Peyer's patch (tissue), 4 donors: ENCODE measurements around the gene HIGD1C. TPM values are rescaled to one million over a fixed set of nuclear protein-coding genes. Genes with fewer than 3 reads are reported as not detected.

Source experiments
- DNase-seq, 3 donors: peaks; one replicate each; pipeline ENCODE4 v3.0.0-alpha.2; 2017 to 2019
- H3K27ac ChIP-seq, 4 donors: fragments of 200-600 bp; sonication (generic); one replicate each; pipeline ENCODE4 v1.5.1; 2016 to 2019
- H3K27me3 ChIP-seq, 2 donors: fragments of 200-600 bp; sonication (generic); one replicate each; pipeline ENCODE4 v1.5.1; 2019
- H3K36me3 ChIP-seq, 3 donors: fragments of 200-600 bp; sonication (generic); one replicate each; pipeline ENCODE4 v1.5.1; 2016 to 2019
- H3K4me1 ChIP-seq, 4 donors: fragments of 200-600 bp; sonication (generic); one replicate each; pipeline ENCODE4 v1.5.1; 2016 to 2019
- H3K4me3 ChIP-seq, 4 donors: fragments of 200-600 bp; sonication (generic); 1 replicate in 3 of 4; 2 replicates in 1 of 4; pipeline ENCODE4 v1.5.1; 2016 to 2019; ENCODE audit warnings: mild to moderate bottlenecking in 1 of 4
- H3K9me3 ChIP-seq, 4 donors: fragments of 200-600 bp; sonication (generic); one replicate each; pipeline ENCODE4 v1.5.1; 2016 to 2019; ENCODE audit warnings: mild to moderate bottlenecking in 1 of 4
- CTCF ChIP-seq, 6 experiments: fragments of 450-650 bp in 4 of 6; fragments of 200-600 bp in 2 of 6; sonication (generic) in 1 of 6; IDR thresholded peaks; one replicate each; pipeline ENCODE4 v1.5.1; 2017 to 2019; ENCODE audit warnings: antibody characterized with exemption in 6 of 6, mild to moderate bottlenecking in 3 of 6, moderate library complexity in 1 of 6
- POLR2A ChIP-seq, 2 donors: fragments of 450-650 bp; IDR thresholded peaks; one replicate each; pipeline ENCODE4 v1.5.1; 2017; ENCODE audit warnings: antibody characterized with exemption in 2 of 2, mild to moderate bottlenecking in 2 of 2, moderate library complexity in 2 of 2
- total RNA-seq, 4 donors: library from RNA; depleted of rRNA; stranded (reverse); fragments of >200 nt; gene quantifications; one replicate each; pipeline ENCODE4 v1.1.0, GENCODE V29; 2016

The HIGD1C gene
- total RNA-seq, 4 donors from 2014 or later: not detected

GRCh38 chr12:50992819-50993218 lies 40.5 kb downstream of the HIGD1C start:
- no peaks in the 10 kb centered on the region for H3K9me3 ChIP-seq
- TF ChIP-seq CTCF (IDR thresholded peaks at IDR 0.05): no peak
- TF ChIP-seq POLR2A (IDR thresholded peaks at IDR 0.05): no peak
- peaks cover 0 to 89% (median 0%) of the 10 kb centered on the region in 3 donors for H3K36me3 ChIP-seq
- no peaks in the 10 kb centered on the region for H3K27me3 ChIP-seq
- DNase-seq: no peak
- no peak overlapping the region for H3K4me3 ChIP-seq
- H3K4me1 ChIP-seq: no peaks in the 10 kb centered on the region
- H3K27ac ChIP-seq: no peak overlapping the region

GRCh38 chr12:50999093-50999492 lies 46.7 kb downstream of the HIGD1C start:
- Histone ChIP-seq H3K36me3 (peaks cover 0 to 79% (median 0%) of the 10 kb centered on the region in 3 donors), H3K27me3 (no peaks in the 10 kb centered on the region), H3K4me3 (no peak overlapping the region), H3K9me3 (no peaks in the 10 kb centered on the region), H3K27ac (no peak overlapping the region), H3K4me1 (no peaks in the 10 kb centered on the region)
- no peak for DNase-seq
- TF ChIP-seq POLR2A (IDR thresholded peaks at IDR 0.05) (no peak), CTCF (IDR thresholded peaks at IDR 0.05) (no peak)

GRCh38 chr12:51000245-51000644 lies 47.9 kb downstream of the HIGD1C start:
- H3K4me1 ChIP-seq: no peaks in the 10 kb centered on the region
- DNase-seq: no peak
- no peak overlapping the region for H3K4me3 ChIP-seq
- H3K9me3 ChIP-seq: no peaks in the 10 kb centered on the region
- H3K36me3 ChIP-seq: peaks cover 0 to 79% (median 0%) of the 10 kb centered on the region in 3 donors
- no peaks in the 10 kb centered on the region for H3K27me3 ChIP-seq
- H3K27ac ChIP-seq: no peak overlapping the region
- TF ChIP-seq CTCF (IDR thresholded peaks at IDR 0.05): no peak
- TF ChIP-seq POLR2A (IDR thresholded peaks at IDR 0.05): no peak

GRCh38 chr12:51001799-51002198 lies 49.5 kb downstream of the HIGD1C start:
- no peak for TF ChIP-seq POLR2A (IDR thresholded peaks at IDR 0.05)
- TF ChIP-seq CTCF (IDR thresholded peaks at IDR 0.05): no peak
- no peak overlapping the region for H3K4me3 ChIP-seq
- H3K27me3 ChIP-seq: no peaks in the 10 kb centered on the region
- no peaks in the 10 kb centered on the region for H3K9me3 ChIP-seq
- H3K36me3 ChIP-seq: peaks cover 0 to 75% (median 0%) of the 10 kb centered on the region in 3 donors
- no peaks in the 10 kb centered on the region for H3K4me1 ChIP-seq
- no peak for DNase-seq
- no peak overlapping the region for H3K27ac ChIP-seq

- Histone ChIP-seq H3K27ac (no peak overlapping the region), H3K4me1 (peaks cover 0 to 3% (median 0%) of the 10 kb centered on the region in 4 donors), H3K4me3 (no peak overlapping the region), H3K27me3 (no peaks in the 10 kb centered on the region), H3K36me3 (peaks cover 0 to 69% (median 0%) of the 10 kb centered on the region in 3 donors), H3K9me3 (no peaks in the 10 kb centered on the region)
- no peak for DNase-seq
- TF ChIP-seq CTCF (IDR thresholded peaks at IDR 0.05): no peak
Measured at GRCh38 chr12:51004504-51004903, 52.2 kb downstream of the HIGD1C start.

- no peaks in the 10 kb centered on the region for H3K9me3 ChIP-seq
- H3K4me1 ChIP-seq: peaks cover 0 to 7% (median 0%) of the 10 kb centered on the region in 4 donors
- H3K4me3 ChIP-seq: no peak overlapping the region
- no peak overlapping the region for H3K27ac ChIP-seq
- no peaks in the 10 kb centered on the region for H3K27me3 ChIP-seq
- TF ChIP-seq CTCF (IDR thresholded peaks at IDR 0.05): no peak
- no peak for TF ChIP-seq POLR2A (IDR thresholded peaks at IDR 0.05)
- H3K36me3 ChIP-seq: peaks cover 0 to 64% (median 0%) of the 10 kb centered on the region in 3 donors
- no peak for DNase-seq
Measured at GRCh38 chr12:51005030-51005429, 52.7 kb downstream of the HIGD1C start.
